Esophagus muscularis mucosa (tissue), 4 donors: Measurements from ENCODE around the gene CD82.

ENCODE experiments used
- EP300 ChIP-seq: sonication (generic); formaldehyde crosslinking; IDR thresholded peaks from one replicate; pipeline ENCODE4 v1.6.1; 2017; ENCODE audit warnings: antibody characterized with exemption
- POLR2A ChIP-seq: fragments of 450-650 bp; IDR thresholded peaks from one replicate; pipeline ENCODE4 v1.6.1; 2017; ENCODE audit warnings: antibody characterized with exemption, moderate library complexity, mild to moderate bottlenecking, low read depth
- TF ChIP-seq, protein P1 (sequence below), 3 experiments: fragments of 200-600 bp in 2 of 3; fragments of 450-650 bp in 1 of 3; sonication (generic) in 2 of 3; IDR thresholded peaks; one replicate each; pipeline ENCODE4 v1.5.1; 2017 to 2019; ENCODE audit warnings: antibody characterized with exemption in 3 of 3, mild to moderate bottlenecking in 2 of 3, moderate library complexity in 1 of 3

DNA sequence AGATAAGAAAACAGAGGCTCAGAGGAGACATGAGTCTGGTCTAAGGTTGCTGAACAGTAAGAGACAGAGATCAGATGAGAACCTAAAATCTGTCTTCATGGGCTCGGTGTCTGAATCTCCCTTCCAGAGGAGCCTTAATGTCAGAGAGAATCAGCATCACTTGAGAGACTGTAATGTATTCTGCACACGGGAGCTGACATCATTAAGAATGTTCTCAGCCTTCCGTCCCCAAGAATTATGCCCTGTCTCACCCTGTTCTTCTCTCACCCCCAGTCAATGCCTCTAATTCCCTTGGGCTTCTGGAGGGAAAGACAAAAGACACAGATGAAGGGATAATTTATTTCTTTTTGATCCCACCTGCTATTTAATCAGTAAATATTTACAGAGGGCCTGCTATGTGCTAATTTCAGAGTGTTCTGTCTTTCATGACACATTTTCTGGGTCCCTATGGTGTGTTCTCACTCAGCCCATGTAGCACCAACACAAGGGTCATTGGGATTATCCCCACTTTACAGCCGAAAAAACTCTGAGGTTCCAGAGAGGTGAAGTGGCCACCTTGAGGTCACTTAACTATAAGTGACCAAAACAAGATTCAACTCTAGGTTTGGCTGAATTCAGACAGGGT lies 61.8 kb downstream of the CD82 start:
- TF ChIP-seq POLR2A: no peak
- no peak for TF ChIP-seq EP300
- TF ChIP-seq, protein P1, sequence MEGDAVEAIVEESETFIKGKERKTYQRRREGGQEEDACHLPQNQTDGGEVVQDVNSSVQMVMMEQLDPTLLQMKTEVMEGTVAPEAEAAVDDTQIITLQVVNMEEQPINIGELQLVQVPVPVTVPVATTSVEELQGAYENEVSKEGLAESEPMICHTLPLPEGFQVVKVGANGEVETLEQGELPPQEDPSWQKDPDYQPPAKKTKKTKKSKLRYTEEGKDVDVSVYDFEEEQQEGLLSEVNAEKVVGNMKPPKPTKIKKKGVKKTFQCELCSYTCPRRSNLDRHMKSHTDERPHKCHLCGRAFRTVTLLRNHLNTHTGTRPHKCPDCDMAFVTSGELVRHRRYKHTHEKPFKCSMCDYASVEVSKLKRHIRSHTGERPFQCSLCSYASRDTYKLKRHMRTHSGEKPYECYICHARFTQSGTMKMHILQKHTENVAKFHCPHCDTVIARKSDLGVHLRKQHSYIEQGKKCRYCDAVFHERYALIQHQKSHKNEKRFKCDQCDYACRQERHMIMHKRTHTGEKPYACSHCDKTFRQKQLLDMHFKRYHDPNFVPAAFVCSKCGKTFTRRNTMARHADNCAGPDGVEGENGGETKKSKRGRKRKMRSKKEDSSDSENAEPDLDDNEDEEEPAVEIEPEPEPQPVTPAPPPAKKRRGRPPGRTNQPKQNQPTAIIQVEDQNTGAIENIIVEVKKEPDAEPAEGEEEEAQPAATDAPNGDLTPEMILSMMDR (IDR thresholded peaks at IDR 0.05): no peak
